PC-3 (cell line): ENCODE results near the gene THAP2. TPM values are rescaled to one million over a fixed set of nuclear protein-coding genes. Genes with fewer than 3 reads are reported as not detected.
A peak's percentile ranks its signal among the peaks of the same experiment; 100 is the strongest.
"Not testable (repeated sequence)": the region's sequence is repeated elsewhere in the genome, so short reads cannot be mapped to it uniquely, and the experiment has no call there.

Experiments used
- ATAC-seq: fragments of 200-7000 bp; cut with Tn5 transposase; 2 replicates; pipeline ENCODE4 v1.9.1; 2020; ENCODE audit warnings: mild to moderate bottlenecking, moderate library complexity
- BruUV-seq: library from RNA; stranded (reverse); fragments of 400-500 nt; replicated peaks from 2 replicates; lab custom pipeline; 2021; lab: Mats Ljungman, UMichigan
- CTCF ChIA-PET: fragments of 300-600 bp; sonication (Branson Sonifier 250); formaldehyde crosslinking; loops from one replicate; lab custom pipeline; 2022; ENCODE audit warnings: antibody characterized with exemption; lab: Charles Lee
- POLR2A ChIA-PET: fragments of 300-600 bp; sonication (Branson Sonifier 250); formaldehyde crosslinking; loops from one replicate; lab custom pipeline; 2022; ENCODE audit warnings: antibody characterized with exemption; ENCODE audit not compliant: unreplicated experiment; lab: Charles Lee
- DNase-seq: peaks from one replicate; pipeline ENCODE4 v3.0.0-alpha.2; 2015
- H2AFZ ChIP-seq: fragments of 300-600 bp; sonication (generic); 2 replicates; pipeline ENCODE4 v1.6.0; 2016; ENCODE audit warnings: antibody characterized with exemption, low read length
- H3F3A ChIP-seq: fragments of 300-600 bp; sonication (generic); one replicate; pipeline ENCODE4 v1.6.0; 2017; ENCODE audit warnings: antibody characterized with exemption, low read length, control low read depth, mild to moderate bottlenecking; ENCODE audit not compliant: unreplicated experiment
- H3K27ac ChIP-seq: fragments of 300-600 bp; sonication (generic); 2 replicates; pipeline ENCODE4 v1.5.1; 2016; ENCODE audit warnings: mild to moderate bottlenecking, low read length
- H3K27me3 ChIP-seq: fragments of 300-600 bp; sonication (generic); 2 replicates; pipeline ENCODE4 v1.6.1; 2016; ENCODE audit warnings: low read length, mixed read lengths
- H3K36me3 ChIP-seq: fragments of 300-600 bp; sonication (generic); 2 replicates; pipeline ENCODE4 v1.6.1; 2016; ENCODE audit warnings: low read depth, mixed run types, low read length, mixed read lengths
- H3K4me1 ChIP-seq: fragments of 300-600 bp; sonication (generic); 2 replicates; pipeline ENCODE4 v1.5.1; 2016; ENCODE audit warnings: low read length; ENCODE audit not compliant: insufficient read depth
- H3K4me2 ChIP-seq: fragments of 300-600 bp; sonication (generic); 2 replicates; pipeline ENCODE4 v1.6.0; 2016; ENCODE audit warnings: low read length
- H3K4me3 ChIP-seq: fragments of 300-600 bp; sonication (generic); 2 replicates; pipeline ENCODE4 v1.5.1; 2016; ENCODE audit warnings: mild to moderate bottlenecking, low read length, mixed read lengths
- H3K79me2 ChIP-seq: fragments of 300-600 bp; sonication (generic); 2 replicates; pipeline ENCODE4 v1.6.1; 2017; ENCODE audit warnings: low read length, mixed read lengths
- H3K9ac ChIP-seq: fragments of 300-600 bp; sonication (generic); 2 replicates; pipeline ENCODE4 v1.6.0; 2016; ENCODE audit warnings: mild to moderate bottlenecking, low read length
- H3K9me2 ChIP-seq: fragments of 300-600 bp; sonication (generic); replicated peaks from 2 replicates; pipeline ENCODE4 v1.6.1; 2016; ENCODE audit warnings: mixed run types, low read length, mixed read lengths
- H3K9me3 ChIP-seq: fragments of 300-600 bp; sonication (generic); 2 replicates; pipeline ENCODE4 v1.6.1; 2016; ENCODE audit warnings: low read length, mixed read lengths
- H4K20me1 ChIP-seq: fragments of 300-600 bp; sonication (generic); 2 replicates; pipeline ENCODE4 v1.6.1; 2016; ENCODE audit warnings: low read length, mixed read lengths
- EZH2 ChIP-seq: fragments of 300-600 bp; sonication (generic); IDR thresholded peaks from one replicate; pipeline ENCODE4 v1.6.1; 2017; ENCODE audit warnings: antibody characterized with exemption, mild to moderate bottlenecking, low read length; ENCODE audit not compliant: unreplicated experiment
- EZH2phosphoT487 ChIP-seq: fragments of 300-600 bp; sonication (generic); IDR thresholded peaks from 2 replicates; pipeline ENCODE4 v1.6.1; 2018; ENCODE audit warnings: mild to moderate bottlenecking, antibody characterized with exemption, low read length, borderline replicate concordance
- intact Hi-C: fragments of 100-400 bp; cut with micrococcal nuclease; formaldehyde crosslinking; loops from 2 replicates; pipeline ENCODE4 v1.9.0; 2023
- total RNA-seq: library from RNA; depleted of rRNA; stranded (reverse); fragments of >200 nt; gene quantifications from 2 replicates; pipeline ENCODE4 v1.2.3, GENCODE V29; 2014
- TF ChIP-seq, protein P1 (sequence below): fragments of 300-600 bp; sonication (generic); conservative IDR thresholded peaks from 2 replicates; pipeline ENCODE4 v1.5.1; 2017; ENCODE audit warnings: antibody characterized with exemption, low read depth, mild to moderate bottlenecking, low read length

Gene THAP2
- total RNA-seq, 1 experiment from 2014 or later = 1.2 TPM

DNA sequence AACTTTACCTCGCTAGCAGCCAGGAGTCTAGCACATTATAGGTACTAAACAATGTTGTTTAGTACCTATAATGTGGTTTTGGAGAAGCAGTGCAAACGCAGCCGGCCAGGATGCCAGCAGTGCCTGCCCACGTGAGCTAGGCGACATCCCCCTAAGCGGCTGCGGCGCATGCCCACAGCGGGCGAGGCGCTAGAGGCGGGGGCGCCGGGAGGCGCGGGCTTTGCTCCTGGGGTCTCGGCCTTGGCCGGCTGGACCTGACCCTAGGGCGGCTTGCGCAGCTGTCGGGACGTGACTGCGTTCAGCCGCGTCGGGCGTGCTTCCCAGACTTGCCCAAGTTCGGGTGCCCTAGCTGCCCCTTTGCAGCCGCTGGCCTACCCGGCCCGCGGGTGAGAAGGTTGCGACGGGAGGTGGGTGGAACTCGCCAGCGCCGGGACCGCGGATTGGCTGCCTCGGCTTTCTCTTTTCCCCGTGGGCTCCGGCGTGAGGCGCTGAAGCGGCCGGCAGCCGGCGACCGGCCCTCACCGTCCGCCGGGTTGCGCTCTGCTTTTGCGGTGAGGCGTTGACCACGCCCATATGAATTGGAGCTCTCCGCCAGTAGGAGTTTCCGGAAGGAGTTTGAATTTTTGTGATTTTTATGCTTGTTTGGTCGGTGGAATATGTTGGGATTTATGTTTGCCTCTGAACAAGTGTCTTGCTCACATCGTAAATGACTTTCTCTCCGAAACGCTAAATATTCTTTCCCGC, 22.0 kb downstream of the THAP2 start, which contains the start of gene TMEM19:
TSS of gene TMEM19 (plus strand) at position 169 of the 744 bp plus-strand sequence. CDS start 599 bp downstream, outside the sequence.
- Histone ChIP-seq H2AFZ (peak within 1 kb of the TSS; percentile 91), H3K4me2 (peak within 1 kb of the TSS; percentile 90), H3K4me1 (peaks cover 25% of the 10 kb centered on the region), H3F3A (no peaks in the 10 kb centered on the region), H3K27me3 (no peaks in the 10 kb centered on the region), H3K4me3 (peak within 1 kb of the TSS; percentile 69), H3K9ac (peak within 1 kb of the TSS; percentile 83), H4K20me1 (no peaks in the 10 kb centered on the region), H3K36me3 (no peaks in the 10 kb centered on the region), H3K27ac (peak within 1 kb of the TSS; percentile 67), H3K9me2 (no peaks in the 10 kb centered on the region), H3K79me2 (peaks cover 19% of the 10 kb centered on the region), H3K9me3 (no peaks in the 10 kb centered on the region)
- DNase-seq (peak; percentile 91), ATAC-seq (peak; percentile 94)
- intact Hi-C loops = loop anchor here (1.0 to 2.0 kb wide), 3 partner anchors 23 to 61 kb away; partner anchors contain the start of gene ZFC3H1
- POLR2A ChIA-PET = interaction anchor here (0.5 to 1.2 kb wide), 5 partner anchors 22 to 2000 kb away, joined by 3 to 8 read pairs (median 3); partner anchors contain the start of gene THAP2
- CTCF ChIA-PET = interaction anchor here (0.5 to 1.9 kb wide), 9 partner anchors 17 to 932 kb away, joined by 3 to 24 read pairs (median 4); partner anchors contain the start of genes RAB21 and ZFC3H1
- BruUV-seq = no TSS peak
- TF ChIP-seq, protein P1, sequence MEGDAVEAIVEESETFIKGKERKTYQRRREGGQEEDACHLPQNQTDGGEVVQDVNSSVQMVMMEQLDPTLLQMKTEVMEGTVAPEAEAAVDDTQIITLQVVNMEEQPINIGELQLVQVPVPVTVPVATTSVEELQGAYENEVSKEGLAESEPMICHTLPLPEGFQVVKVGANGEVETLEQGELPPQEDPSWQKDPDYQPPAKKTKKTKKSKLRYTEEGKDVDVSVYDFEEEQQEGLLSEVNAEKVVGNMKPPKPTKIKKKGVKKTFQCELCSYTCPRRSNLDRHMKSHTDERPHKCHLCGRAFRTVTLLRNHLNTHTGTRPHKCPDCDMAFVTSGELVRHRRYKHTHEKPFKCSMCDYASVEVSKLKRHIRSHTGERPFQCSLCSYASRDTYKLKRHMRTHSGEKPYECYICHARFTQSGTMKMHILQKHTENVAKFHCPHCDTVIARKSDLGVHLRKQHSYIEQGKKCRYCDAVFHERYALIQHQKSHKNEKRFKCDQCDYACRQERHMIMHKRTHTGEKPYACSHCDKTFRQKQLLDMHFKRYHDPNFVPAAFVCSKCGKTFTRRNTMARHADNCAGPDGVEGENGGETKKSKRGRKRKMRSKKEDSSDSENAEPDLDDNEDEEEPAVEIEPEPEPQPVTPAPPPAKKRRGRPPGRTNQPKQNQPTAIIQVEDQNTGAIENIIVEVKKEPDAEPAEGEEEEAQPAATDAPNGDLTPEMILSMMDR = peak; percentile 43
- no peak for TF ChIP-seq EZH2phosphoT487
- no peak for TF ChIP-seq EZH2

DNA sequence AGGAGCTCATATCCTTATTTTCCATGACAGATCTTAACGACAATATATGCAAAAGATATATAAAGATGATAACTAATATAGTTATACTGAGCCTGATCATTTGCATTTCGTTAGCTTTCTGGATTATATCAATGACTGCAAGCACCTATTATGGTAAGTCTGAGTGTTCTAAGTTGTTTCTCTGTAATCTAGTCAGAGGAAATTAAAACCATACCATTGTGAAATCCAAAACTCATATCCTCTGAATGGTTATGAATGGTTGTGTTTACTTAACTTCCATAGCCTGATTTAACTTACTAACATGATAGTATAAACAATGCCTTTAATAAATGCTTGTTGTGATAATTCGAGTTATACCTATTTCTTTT, 22.5 kb downstream of the THAP2 start:
- intact Hi-C loops = loop anchor here (1.0 to 2.0 kb wide), 3 partner anchors 24 to 61 kb away; partner anchors contain the start of gene ZFC3H1
- Histone ChIP-seq H3K79me2 (peaks cover 19% of the 10 kb centered on the region), H3K27ac (peak overlapping the region; percentile 67), H3K9ac (peak overlapping the region; percentile 83), H3K27me3 (no peaks in the 10 kb centered on the region), H3K9me3 (no peaks in the 10 kb centered on the region), H2AFZ (peak overlapping the region; percentile 91), H3K4me2 (peak overlapping the region; percentile 90), H4K20me1 (no peaks in the 10 kb centered on the region), H3F3A (no peaks in the 10 kb centered on the region), H3K4me3 (peak overlapping the region; percentile 69), H3K4me1 (peaks cover 25% of the 10 kb centered on the region), H3K9me2 (no peaks in the 10 kb centered on the region), H3K36me3 (no peaks in the 10 kb centered on the region)
- ChIA-PET CTCF (interaction anchor here (0.5 to 1.9 kb wide), 8 partner anchors 16 to 933 kb away, joined by 3 to 24 read pairs (median 4); partner anchors contain the start of genes RAB21 and ZFC3H1), POLR2A (interaction anchor here (0.7 to 1.2 kb wide), 2 partner anchors 22 to 61 kb away, joined by 3 to 4 read pairs; partner anchors contain the start of gene THAP2)
- TF ChIP-seq EZH2 (no peak), EZH2phosphoT487 (no peak)
- TF ChIP-seq, protein P1 = no peak
- TSS peak; percentile 68 for BruUV-seq
- DNase-seq (peak; percentile 37), ATAC-seq (no peak; the same call in 1 of the 2 replicates)

DNA sequence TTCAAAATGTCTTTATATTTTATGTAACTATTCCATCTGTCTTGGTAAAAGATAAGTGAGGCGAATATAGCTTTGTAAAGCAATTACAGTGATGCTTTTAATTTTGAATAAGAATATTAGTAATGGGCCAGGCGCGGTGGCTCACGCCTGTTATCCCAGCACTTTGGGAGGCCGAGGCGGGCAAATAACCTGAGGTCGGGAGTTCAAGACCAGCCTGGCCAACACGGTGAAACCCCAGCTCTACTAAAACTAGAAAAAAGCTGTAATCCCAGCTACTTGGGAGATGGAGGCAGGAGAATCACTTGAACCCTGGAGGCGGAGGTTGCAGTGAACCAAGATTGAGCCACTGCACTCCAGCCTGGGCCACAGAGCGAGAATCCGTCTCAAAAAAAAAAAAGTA, 23.1 kb downstream of the THAP2 start:
- H3K27ac ChIP-seq, H3K9me2 ChIP-seq, H3K27me3 ChIP-seq, ATAC-seq, DNase-seq, BruUV-seq, POLR2A ChIA-PET, H3K9me3 ChIP-seq, H4K20me1 ChIP-seq, H3K9ac ChIP-seq, H3K36me3 ChIP-seq, H3F3A ChIP-seq: not testable (repeated sequence)
- Histone ChIP-seq H3K4me1 (peaks cover 24% of the 10 kb centered on the region), H3K79me2 (peaks cover 19% of the 10 kb centered on the region), H3K4me2 (peak overlapping the region; percentile 90), H2AFZ (peak overlapping the region; percentile 91; the same call in 1 of the 2 replicates), H3K4me3 (peak overlapping the region; percentile 69)
- CTCF ChIA-PET = interaction anchor here (0.6 to 1.3 kb wide), 2 partner anchors 60 to 62 kb away, joined by 3 to 4 read pairs; no protein-coding TSS in a partner anchor
- intact Hi-C loops = loop anchor here (2.0 kb wide), 1 partner anchor 24 kb away; the partner anchor contains the start of gene ZFC3H1
